ENCODE data around the gene ZNF516.

The ZNF516 gene

GRCh38 chr18:76455003-76455676 lies 39.9 kb downstream of the ZNF516 start:
- no peak for DNase-seq

DNA sequence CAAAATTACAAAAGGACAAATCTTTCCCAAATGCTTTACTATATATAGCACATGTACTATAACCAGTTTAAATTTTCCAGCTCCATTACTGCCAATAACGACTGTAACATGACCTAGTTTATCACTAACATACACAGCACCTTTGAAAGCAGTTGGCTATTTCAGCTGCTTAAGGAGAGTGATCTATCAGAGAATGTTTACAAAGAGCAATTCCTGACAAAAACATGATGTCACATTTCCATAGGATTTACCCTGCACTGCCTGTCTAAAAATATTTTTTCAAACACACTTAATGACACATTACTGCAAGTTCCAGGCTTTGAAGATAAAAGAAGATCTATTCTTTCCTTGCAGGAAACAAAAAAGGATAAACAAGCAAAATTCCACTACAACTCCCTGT lies 40.6 kb downstream of the ZNF516 start:
- no peak for DNase-seq

DNA sequence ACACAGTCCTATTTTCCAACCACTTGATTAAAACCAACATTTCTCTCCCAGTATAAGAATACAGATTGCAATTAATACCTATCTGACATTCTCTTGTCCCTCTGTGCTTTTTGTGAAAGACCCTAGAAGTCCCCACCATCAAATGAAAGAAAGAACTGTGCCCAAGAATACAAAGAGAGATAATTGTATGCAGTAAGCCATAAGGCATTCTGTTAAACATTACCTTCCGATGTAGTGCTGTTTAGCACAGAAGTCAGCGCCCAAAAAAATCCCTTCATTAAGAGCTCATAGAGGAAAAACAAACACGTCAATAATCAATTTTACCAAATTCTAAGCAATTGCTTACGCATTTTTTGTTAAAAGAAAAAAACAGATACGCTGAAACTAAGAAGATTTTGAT lies 41.1 kb downstream of the ZNF516 start:
- DNase-seq, result no peak

DNA sequence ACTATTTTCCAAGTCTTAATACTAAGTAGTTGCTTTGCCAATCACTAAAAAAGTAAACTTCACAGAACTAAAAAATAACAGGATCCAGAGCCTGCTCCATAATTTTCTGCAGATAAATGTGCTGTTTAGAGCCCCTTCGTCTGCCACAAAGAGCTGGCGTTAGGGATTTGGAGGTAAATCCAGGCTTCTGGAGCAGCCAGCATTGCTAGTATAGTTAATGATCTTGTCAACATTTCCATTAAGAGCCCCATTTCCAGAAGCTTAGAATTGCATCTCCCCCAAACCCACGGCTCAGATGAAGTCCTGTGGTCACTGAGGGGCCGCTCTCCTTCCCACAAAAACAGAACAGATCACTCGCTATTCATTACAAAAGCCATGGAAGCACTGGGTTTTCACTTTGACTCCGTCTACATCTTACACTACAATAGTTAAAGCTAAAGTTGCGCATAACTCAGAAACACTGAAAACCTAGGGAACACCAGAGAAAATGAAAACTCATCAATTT lies 41.9 kb downstream of the ZNF516 start:
- no peak for DNase-seq

DNA sequence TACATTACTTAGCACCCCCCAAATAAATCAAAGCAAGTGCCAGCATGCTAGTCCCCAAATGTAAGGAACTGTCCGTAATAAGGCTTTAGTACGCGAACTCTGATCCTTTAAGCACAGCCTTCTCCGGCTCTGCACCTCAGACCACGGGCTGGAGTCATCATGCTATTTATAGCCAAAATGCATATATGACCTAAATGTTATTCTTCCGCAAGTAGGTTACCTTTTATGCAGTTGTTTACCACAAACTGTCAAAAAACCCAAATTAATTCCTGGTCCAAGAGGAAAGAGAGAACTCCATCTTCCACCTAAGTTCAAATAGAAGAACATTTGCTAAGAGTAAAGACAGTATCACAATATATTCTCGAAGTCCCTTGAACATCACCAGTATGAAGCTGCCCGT lies 42.7 kb downstream of the ZNF516 start:
- DNase-seq, result no peak

DNA sequence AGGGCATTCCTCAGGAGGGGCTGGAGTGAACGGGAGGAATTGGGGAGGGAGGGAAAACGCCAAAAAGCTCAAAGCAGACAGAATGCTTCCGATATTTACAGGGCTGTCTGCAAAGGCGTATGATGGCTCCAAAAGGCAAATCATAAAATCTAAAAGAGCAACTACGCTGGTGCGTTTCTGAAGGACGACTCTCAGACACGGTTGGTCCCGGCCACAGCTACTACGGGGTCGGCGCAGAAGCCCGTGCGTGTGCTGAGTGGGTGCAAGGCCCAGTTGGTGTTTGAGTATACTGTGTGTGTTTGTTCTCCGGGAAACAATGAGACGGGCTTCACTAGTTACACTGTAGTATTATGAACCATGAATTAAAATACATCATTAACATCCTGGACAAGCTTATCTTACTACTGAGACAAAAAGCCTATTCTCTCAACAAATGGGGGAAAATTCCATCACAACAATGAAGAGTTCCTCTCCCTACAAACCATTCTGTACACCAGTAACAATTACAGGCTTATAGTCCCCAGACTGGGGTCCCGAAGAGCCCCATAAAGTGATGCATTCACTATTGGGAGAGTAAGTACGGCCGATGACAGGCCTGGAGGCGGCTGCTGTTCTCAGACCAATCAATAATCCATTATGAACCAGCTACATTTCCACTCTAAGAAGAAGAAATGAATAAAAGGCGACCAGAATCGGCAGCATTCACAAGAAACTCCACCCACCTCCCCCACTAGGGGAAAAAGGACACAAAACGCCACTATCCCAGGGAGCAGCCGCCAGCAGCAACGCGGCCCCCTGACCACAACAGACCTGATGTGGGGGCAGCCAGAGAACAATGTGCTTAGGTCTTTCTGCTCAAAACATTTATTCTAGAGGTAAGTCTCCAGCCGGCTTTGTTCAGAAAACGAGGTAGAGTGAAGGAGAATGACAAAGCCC lies 43.4 kb downstream of the ZNF516 start:
- no peak for DNase-seq

- DNase-seq, result peak; percentile 13
Observed at GRCh38 chr18:76450452-76451395, 44.3 kb downstream of the ZNF516 start.

- DNase-seq, result no peak
Observed at GRCh38 chr18:76449111-76449453, 46.0 kb downstream of the ZNF516 start.

DNA sequence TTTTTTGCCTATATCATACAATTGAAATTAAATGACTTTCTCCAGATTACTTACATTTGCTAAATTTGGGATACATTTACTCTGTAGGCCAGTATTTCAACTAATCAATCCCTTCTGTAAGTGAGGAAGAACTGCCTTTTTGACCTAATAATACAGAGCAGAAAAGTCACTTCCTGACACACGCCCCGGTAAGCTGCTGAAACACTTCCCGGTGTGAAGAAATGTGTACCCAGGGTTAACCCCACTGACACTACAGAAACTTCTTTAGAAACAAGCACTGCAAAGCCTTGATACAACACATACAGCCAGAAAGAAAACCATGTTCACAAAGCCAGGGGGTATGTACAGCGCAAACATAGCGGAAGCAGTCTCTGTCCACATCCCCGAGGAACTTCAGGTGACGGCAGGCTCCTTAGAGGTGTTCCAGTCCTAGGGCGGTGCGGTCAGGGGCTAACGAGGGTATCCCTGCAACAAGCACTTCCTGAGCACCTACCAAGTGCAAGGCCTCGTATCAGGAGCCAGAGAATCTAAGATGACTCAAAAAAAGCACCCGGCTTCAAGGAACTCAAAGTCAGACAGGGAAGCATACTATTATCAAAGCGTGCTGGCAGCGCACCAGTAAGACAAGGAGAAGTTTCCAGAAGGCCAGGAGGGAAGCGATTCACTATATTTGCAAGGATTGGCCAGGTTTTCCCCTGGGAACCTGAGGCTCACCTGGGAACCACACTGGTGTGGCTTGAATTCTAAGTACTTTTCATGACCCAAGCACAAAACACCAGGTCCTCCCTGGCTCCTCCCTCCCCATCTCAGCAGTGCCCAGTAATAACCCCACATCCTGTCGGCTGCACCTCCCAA lies 46.6 kb downstream of the ZNF516 start:
- DNase-seq, result no peak

DNA sequence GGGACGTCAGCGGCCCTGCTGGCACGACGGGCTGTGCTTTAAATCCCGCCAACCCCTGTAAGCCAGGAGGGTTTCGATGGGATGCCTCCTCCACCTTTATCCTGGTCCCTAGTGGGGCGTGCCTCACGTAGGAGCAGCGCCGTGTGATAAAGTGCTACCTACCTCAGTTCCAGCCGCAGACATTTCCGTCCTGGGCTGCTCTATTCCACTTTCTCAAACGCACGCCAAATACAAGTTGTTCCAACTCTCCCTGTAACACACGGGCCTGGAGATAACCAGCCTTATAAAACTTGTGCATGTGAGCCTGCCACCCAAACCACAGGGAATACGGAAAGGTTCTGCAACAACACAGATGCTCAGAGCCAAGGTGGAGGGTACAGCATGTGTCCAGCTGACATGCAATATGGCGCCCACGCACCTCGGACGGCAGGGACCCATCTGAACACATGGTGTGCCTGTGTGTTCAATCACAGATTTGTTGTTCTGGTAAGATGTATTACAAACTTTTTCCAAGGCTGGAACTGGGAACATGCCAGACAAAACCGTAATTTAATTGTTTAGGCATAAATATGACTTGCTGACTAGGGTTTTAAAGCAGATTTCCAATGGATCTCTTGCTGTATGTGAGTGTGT lies 47.7 kb downstream of the ZNF516 start:
- DNase-seq, result no peak

DNA sequence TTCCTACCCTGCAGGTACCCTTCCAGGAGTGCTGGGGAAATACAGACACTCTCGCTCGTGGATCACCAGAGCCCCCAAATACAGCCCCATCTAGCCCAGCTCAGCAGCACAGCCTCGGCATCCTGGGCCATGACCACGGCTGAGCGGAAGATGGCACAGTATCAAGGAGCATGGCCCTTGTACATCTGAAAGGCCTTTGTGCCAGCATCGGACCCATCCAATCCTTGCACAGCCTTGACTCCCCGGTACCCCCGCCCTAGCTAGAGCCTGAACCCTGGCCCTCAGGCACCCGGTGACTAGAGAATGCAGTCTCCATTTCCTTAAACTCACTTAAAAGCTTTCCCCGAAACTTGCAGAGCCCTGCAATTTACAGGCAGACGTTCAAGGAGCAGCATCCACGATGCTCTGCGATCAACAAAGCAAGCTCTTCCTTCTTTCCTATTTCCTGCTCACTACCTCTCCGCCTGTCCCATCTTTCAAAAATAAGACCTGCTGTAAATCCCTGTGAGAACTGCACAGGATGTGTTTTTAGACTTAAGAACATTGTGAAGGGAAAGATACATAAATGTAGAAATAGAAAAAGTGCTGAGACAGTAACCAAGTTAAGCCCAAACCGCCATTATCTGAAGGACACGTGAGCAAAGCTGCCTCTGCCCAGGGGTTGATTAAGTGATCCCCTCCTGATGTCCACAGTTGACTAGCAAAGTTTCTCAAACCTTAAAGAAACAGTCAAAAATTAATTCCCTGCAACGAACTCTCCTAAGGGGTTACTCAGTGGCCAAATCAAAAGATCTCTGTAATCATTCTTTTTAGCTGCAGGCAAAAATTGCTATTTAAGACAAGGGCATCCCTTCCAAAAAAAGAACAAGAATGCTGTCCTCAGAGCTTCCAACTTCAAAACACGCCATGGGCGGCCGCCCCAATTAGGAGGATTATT lies 48.5 kb downstream of the ZNF516 start:
- no peak for DNase-seq

DNA sequence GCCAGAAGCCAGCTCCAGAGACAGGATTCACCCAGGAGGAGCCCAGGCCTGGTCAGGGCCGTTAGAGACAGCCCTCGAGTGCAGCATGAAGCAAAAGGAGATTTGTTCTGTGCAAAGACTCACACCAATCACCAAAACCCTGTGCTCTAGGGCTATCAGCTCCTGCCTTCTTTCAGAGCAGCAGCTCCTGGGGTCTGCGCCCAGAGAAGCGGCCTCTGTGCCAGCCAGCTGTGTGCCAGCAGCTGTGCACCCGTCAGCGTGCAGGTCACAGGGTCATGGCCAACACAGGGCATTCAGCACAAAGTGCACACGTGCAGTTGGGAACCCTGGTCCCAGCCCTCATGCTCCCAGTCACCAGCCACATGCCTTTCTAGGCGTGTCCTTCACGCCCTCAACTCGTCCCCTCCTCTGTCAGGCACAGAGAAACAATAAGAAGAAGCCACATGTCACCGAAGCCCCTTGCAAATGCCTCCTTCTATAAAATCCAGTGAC lies 49.3 kb downstream of the ZNF516 start:
- no peak for DNase-seq

DNA sequence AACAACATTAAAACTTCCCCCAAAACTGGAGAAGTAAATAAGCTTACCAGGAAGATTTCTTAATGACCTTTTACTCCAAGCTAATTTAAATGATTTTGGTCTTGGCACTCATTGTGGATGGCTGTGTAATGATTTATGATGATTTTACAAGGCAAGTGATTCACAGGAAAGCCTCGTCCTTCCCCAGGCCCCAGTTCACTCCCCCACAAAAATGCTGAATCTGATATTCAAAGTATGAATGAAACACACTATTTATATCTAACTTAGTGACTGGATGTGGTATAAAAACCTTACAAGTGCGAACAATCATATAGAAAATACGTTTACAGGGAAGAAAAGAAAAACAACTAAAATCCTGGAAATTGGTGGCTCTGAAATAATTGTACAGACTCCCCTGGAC lies 49.8 kb downstream of the ZNF516 start:
- no peak for DNase-seq

DNA sequence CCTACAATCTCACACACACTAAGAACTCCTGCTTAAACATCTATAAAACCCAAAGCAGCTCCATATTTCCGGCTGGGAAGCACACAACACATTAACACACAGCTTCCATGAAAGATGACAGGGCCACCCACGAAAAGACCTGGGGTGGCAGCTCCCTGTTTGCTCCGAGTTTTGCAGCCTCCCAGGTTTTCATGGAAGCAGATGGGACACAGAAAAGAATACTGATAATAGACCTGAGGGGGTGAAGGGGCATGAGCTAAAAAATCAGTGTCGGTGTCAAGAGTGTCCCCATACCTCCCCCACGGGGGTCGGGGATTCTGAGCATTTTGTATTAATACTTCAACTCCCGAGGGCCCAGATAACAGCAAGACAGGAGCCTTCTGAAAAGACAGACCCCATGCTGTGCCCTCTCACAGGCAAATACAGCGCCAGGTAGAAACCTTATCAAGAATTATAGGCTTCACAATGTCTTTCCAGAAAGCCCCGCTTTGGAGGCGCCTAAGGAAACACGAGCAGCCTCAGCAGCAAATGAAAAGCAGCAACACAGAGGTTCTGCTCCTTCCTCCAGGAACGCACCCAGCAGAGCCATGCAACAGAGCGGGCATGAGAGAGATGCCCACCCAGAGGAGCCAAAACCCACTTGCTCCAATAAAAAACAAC lies 50.5 kb downstream of the ZNF516 start:
- DNase-seq, result no peak

- no peak for DNase-seq
Observed at GRCh38 chr18:76443519-76444445, 51.3 kb downstream of the ZNF516 start.

DNA sequence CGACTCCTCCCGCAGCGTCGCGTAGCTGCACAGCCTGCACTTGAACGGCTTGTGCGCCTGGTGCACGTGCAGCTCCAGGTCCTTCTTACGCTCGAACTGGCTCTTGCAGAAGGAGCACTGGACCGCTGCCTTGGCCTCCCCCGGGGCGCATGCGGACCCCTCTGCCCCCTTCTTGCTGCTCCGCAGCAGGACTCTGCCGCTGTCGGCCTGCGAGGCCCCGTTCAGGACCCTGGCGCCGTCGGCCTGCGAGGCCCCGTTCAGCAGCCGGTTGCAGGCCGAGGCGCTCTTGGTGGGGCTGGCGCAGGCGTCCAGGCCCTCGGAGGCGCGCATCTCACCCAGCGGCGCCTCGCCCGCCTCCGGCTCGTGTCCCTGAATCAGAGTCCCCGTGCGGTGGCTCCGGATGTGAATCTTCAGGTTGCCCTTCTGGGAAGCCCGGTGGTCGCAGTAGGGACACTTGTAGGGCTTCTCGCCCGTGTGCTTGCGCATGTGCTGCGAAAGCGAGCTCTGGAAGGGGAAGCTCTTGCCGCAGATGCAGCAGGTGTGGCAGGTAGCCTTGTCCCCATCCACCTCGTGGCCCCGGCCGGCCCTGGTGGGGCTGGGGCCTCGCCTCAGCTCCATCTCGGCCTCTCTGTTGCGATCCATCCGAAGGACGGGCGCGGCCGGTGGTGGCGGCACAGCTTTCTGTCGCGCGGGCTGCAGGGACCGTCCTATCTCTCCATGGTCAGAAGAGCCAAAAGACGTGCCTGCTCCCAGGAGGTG lies 52.5 kb downstream of the ZNF516 start:
- DNase-seq, result no peak

GRCh38 chr18:76441668-76442412 lies 53.2 kb downstream of the ZNF516 start:
- no peak for DNase-seq

All from stimulated activated CD4-positive, alpha-beta T cell treated with anti-CD3 and anti-CD28 coated beads, Interleukin-1b, Interleukin-23, amount 100 ng/mL, for 48 hours (primary cell).